Measurements from ENCODE around the gene FAM170B. TPM values are rescaled to one million over a fixed set of nuclear protein-coding genes. Genes with fewer than 3 reads are reported as not detected.

FAM170B gene
- total RNA-seq, 6 experiments from 2014 or later: not detected

DNA sequence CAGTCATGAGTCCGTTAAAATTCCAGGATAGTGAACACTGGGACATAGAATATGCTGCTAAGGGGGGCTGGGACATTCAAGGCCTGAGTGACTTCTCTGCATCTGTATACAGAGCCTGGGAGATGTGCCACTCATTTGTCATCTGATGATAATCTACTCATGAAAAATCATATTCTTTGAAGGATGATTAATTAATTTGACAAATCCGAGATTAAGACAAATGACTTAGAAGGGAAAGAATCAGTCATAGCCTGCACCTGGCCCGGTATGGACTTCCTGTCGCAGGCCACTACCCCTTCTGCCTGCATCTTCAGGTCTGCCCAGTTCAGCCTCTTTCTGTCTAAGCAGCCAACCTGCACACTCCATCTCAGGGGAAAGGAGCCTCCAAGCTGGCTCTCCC is 18.8 kb upstream of the FAM170B start:
- TF ChIP-seq, protein P1, sequence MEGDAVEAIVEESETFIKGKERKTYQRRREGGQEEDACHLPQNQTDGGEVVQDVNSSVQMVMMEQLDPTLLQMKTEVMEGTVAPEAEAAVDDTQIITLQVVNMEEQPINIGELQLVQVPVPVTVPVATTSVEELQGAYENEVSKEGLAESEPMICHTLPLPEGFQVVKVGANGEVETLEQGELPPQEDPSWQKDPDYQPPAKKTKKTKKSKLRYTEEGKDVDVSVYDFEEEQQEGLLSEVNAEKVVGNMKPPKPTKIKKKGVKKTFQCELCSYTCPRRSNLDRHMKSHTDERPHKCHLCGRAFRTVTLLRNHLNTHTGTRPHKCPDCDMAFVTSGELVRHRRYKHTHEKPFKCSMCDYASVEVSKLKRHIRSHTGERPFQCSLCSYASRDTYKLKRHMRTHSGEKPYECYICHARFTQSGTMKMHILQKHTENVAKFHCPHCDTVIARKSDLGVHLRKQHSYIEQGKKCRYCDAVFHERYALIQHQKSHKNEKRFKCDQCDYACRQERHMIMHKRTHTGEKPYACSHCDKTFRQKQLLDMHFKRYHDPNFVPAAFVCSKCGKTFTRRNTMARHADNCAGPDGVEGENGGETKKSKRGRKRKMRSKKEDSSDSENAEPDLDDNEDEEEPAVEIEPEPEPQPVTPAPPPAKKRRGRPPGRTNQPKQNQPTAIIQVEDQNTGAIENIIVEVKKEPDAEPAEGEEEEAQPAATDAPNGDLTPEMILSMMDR (IDR thresholded peaks at IDR 0.05): no peak
- no peak for TF ChIP-seq POLR2A (IDR thresholded peaks at IDR 0.05)
- Histone ChIP-seq H3K27ac (no peak overlapping the region), H3K9me3 (peaks cover 0 to 2% (median 0%) of the 10 kb centered on the region in 4 donors), H3K36me3 (no peaks in the 10 kb centered on the region), H3K27me3 (no peaks in the 10 kb centered on the region), H3K4me1 (no peaks in the 10 kb centered on the region), H3K4me3 (no peak overlapping the region)
- 63% methylated on average over 4 of the region's 4 CpGs for WGBS (ENCODE audit: insufficient coverage, low coverage, low lambda C conversion rate, missing lambda C conversion rate)
- no peak for DNase-seq
- ATAC-seq: no peak
- intact Hi-C loops (cut with DNase I): no loop called here

DNA sequence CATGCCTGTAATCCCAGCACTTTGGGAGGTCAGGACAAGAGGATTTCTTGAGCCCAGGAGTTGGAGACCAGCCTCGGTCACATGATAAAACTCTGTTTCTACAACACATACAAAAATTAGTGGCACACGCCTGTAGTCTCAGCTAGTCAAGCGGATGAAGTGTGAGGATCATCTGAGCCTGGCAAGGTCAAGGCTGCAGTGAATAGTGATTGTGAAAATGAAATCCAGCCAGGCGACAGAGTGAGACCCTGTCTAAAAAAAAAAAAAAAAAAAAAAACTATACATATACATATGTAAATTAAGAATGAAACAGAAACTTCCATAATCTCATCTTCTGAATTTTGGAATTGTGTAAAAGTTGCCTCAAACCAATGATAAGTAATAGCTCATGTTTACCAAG is 18.2 kb upstream of the FAM170B start:
- Histone ChIP-seq H3K27ac (no peak overlapping the region), H3K36me3 (no peaks in the 10 kb centered on the region), H3K27me3 (no peaks in the 10 kb centered on the region), H3K9me3 (peaks cover 0 to 6% (median 0%) of the 10 kb centered on the region in 4 donors), H3K4me3 (no peak overlapping the region), H3K4me1 (no peaks in the 10 kb centered on the region)
- ATAC-seq (no peak), DNase-seq (no peak)
- TF ChIP-seq, protein P1 (IDR thresholded peaks at IDR 0.05): no peak
- TF ChIP-seq POLR2A (IDR thresholded peaks at IDR 0.05): no peak
- intact Hi-C loops (cut with DNase I): no loop called here
- WGBS (ENCODE audit: insufficient coverage, low coverage, low lambda C conversion rate, missing lambda C conversion rate): 49% methylated on average over 2 of the region's 4 CpGs

DNA sequence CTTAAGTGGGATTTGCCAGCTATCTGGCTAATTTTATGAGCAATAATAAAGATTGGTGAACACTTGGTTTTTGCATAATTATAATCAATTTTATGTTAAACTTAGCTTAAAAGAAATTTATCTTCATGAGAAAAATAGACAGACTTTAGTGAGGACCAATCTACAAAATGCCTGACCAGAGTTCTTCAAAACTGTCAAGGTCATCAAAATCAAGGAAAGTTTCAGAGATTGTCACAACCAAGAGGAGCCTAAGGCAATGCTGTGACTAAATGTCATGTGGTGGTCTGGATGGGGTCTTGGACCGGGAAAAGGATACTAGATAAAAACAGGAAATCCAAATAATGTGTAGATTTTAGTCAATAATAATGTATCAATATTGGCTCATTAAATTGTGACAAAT is 17.7 kb upstream of the FAM170B start:
- TF ChIP-seq POLR2A (IDR thresholded peaks at IDR 0.05): no peak
- TF ChIP-seq, protein P1 (IDR thresholded peaks at IDR 0.05): no peak
- intact Hi-C loops (cut with DNase I): no loop called here
- H3K36me3 ChIP-seq: no peaks in the 10 kb centered on the region
- H3K4me3 ChIP-seq: no peak overlapping the region
- ATAC-seq: no peak
- H3K27me3 ChIP-seq: no peaks in the 10 kb centered on the region
- H3K27ac ChIP-seq: no peak overlapping the region
- no peak for DNase-seq
- H3K4me1 ChIP-seq: no peaks in the 10 kb centered on the region
- WGBS (ENCODE audit: insufficient coverage, low coverage, low lambda C conversion rate, missing lambda C conversion rate): 31% methylated on average over 1 of the region's 1 CpG
- peaks cover 0 to 6% (median 0%) of the 10 kb centered on the region in 4 donors for H3K9me3 ChIP-seq

DNA sequence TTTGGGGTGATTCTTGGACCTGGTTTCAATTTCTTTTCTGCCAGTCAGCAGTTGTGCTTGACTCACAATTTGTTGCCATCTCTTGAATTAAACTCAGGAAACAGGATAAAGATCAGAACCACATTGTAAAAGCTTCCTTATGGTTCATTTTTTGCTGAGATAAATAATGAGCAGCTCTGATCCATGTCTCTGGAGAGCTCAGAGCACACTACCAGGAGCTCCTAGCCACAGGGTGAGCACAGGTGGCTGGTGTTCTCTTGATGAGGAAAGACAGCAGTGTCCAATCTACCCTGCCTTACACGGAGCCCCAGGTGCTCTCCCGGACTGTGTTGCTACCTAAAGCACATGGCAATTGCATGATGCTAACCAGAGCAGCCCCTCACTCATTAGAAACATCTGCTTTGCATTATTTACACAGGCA is 17.2 kb upstream of the FAM170B start:
- ATAC-seq: no peak
- intact Hi-C loops (cut with DNase I): no loop called here

More for the DNA sequence above, 17.2 kb upstream of the FAM170B start:
- Histone ChIP-seq H3K27me3 (no peaks in the 10 kb centered on the region), H3K27ac (no peak overlapping the region), H3K36me3 (no peaks in the 10 kb centered on the region), H3K4me3 (no peak overlapping the region), H3K4me1 (no peaks in the 10 kb centered on the region), H3K9me3 (peaks cover 0 to 6% (median 0%) of the 10 kb centered on the region in 4 donors)
- DNase-seq: no peak
- WGBS (ENCODE audit: insufficient coverage, low coverage, low lambda C conversion rate, missing lambda C conversion rate): 0% methylated on average over 1 of the region's 2 CpGs
- TF ChIP-seq POLR2A (IDR thresholded peaks at IDR 0.05): no peak
- TF ChIP-seq, protein P1 (IDR thresholded peaks at IDR 0.05): no peak

Measured in right lobe of liver (tissue), 6 donors.